22Rv1 (cell line): Measurements from ENCODE around the gene FBXO22.

Experiments
- CTCF ChIP-seq: fragments of 450-650 bp; IDR thresholded peaks from 2 replicates; pipeline ENCODE4 v1.5.1; 2017; ENCODE audit warnings: mild to moderate bottlenecking
- ZFX ChIP-seq: fragments of 450-650 bp; IDR thresholded peaks from 2 replicates; pipeline ENCODE4 v1.6.1; 2017; ENCODE audit warnings: antibody characterized with exemption, borderline replicate concordance

GRCh38 chr15:75942464-75942863, 38.8 kb downstream of the FBXO22 start:
- no peak for TF ChIP-seq CTCF
- TF ChIP-seq ZFX, result no peak
